ENCODE results near the gene SIRPD.

GRCh38 chr20:1496930-1497329 is 60.6 kb downstream of the SIRPD start:
- TF ChIP-seq POLR2A (IDR thresholded peaks at IDR 0.05) (no peak), POLR2AphosphoS5 (IDR thresholded peaks at IDR 0.05) (no peak), CTCF (IDR thresholded peaks at IDR 0.05) (no peak)
